GM21381 (cell line): ENCODE results near the gene PARVB.

ENCODE experiments used
- ATAC-seq: cut with Tn5 transposase; IDR thresholded peaks from one replicate; pipeline ENCODE4 v1.9.1; 2021; ENCODE audit warnings: mild to moderate bottlenecking, moderate library complexity; ENCODE audit not compliant: unreplicated experiment

PARVB gene

GRCh38 chr22:44192816-44193534, 168.9 kb downstream of the PARVB start:
- no peak for ATAC-seq

- no peak for ATAC-seq
These were observed 169.4 kb downstream of the PARVB start for GRCh38 chr22:44193535-44193891.

- ATAC-seq = no peak
These were observed 170.5 kb downstream of the PARVB start for GRCh38 chr22:44194569-44194968.

GRCh38 chr22:44195189-44195871, 171.2 kb downstream of the PARVB start:
- no peak for ATAC-seq

GRCh38 chr22:44196241-44196640, 172.1 kb downstream of the PARVB start:
- ATAC-seq = no peak

GRCh38 chr22:44196731-44197131, 172.6 kb downstream of the PARVB start:
- no peak for ATAC-seq

- ATAC-seq = no peak
These were observed 173.2 kb downstream of the PARVB start for GRCh38 chr22:44197271-44197670.

GRCh38 chr22:44199164-44199563, 175.1 kb downstream of the PARVB start:
- ATAC-seq = no peak

- no peak for ATAC-seq
These were observed 175.8 kb downstream of the PARVB start for GRCh38 chr22:44199866-44200265.

- no peak for ATAC-seq
These were observed 176.3 kb downstream of the PARVB start for GRCh38 chr22:44200451-44200850.

- ATAC-seq = no peak
These were observed 176.9 kb downstream of the PARVB start for GRCh38 chr22:44200855-44201550.

GRCh38 chr22:44201665-44202064, 177.6 kb downstream of the PARVB start:
- no peak for ATAC-seq

GRCh38 chr22:44202261-44202789, 178.2 kb downstream of the PARVB start:
- no peak for ATAC-seq

GRCh38 chr22:44203203-44203602, 179.1 kb downstream of the PARVB start:
- no peak for ATAC-seq

- no peak for ATAC-seq
These were observed 180.8 kb downstream of the PARVB start for GRCh38 chr22:44204739-44205515.

GRCh38 chr22:44205516-44206329, 181.6 kb downstream of the PARVB start:
- no peak for ATAC-seq

GRCh38 chr22:44206330-44206645, 182.2 kb downstream of the PARVB start:
- no peak for ATAC-seq

GRCh38 chr22:44206696-44207095, 182.6 kb downstream of the PARVB start:
- ATAC-seq = no peak

GRCh38 chr22:44207173-44207980, 183.3 kb downstream of the PARVB start:
- ATAC-seq = no peak

GRCh38 chr22:44207981-44208317, 183.8 kb downstream of the PARVB start:
- no peak for ATAC-seq
